Hepatocyte (in vitro differentiated cells): ENCODE data around the gene WDR70.

Experiments used
- EZH2 ChIP-seq: fragments of 200-600 bp; sonication (generic); IDR thresholded peaks from 2 replicates; pipeline ENCODE4 v1.6.1; 2016; ENCODE audit warnings: antibody characterized with exemption, mild to moderate bottlenecking, borderline replicate concordance
- TF ChIP-seq, protein P1 (sequence below): fragments of 200-600 bp; sonication (generic); IDR thresholded peaks from 2 replicates; pipeline ENCODE4 v1.5.1; 2016; ENCODE audit warnings: antibody characterized with exemption, mild to moderate bottlenecking; ENCODE audit not compliant: poor library complexity

DNA sequence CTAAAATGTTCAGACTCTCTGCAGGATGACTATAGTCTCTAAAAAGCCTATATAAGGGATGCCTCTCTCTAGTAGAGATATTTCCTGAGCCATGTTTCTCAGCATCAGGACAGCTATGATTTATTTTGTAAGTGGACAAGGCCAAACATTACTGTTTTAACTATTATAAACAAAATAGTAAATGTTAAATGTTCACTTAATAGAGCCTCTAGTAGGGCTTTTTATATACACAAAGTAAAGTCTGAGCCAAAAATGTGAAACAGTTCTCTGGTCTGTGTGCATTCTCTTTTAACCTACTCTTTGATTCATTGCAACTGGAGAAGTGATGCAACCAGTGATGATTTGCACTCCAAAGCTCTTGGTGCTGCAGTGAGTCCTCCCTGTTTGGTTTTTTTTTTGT, 240.2 kb downstream of the WDR70 start:
- TF ChIP-seq, protein P1, sequence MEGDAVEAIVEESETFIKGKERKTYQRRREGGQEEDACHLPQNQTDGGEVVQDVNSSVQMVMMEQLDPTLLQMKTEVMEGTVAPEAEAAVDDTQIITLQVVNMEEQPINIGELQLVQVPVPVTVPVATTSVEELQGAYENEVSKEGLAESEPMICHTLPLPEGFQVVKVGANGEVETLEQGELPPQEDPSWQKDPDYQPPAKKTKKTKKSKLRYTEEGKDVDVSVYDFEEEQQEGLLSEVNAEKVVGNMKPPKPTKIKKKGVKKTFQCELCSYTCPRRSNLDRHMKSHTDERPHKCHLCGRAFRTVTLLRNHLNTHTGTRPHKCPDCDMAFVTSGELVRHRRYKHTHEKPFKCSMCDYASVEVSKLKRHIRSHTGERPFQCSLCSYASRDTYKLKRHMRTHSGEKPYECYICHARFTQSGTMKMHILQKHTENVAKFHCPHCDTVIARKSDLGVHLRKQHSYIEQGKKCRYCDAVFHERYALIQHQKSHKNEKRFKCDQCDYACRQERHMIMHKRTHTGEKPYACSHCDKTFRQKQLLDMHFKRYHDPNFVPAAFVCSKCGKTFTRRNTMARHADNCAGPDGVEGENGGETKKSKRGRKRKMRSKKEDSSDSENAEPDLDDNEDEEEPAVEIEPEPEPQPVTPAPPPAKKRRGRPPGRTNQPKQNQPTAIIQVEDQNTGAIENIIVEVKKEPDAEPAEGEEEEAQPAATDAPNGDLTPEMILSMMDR, result no peak
- no peak for TF ChIP-seq EZH2
